ENCODE measurements around the gene SPATA4. TPM values are rescaled to one million over a fixed set of nuclear protein-coding genes. Genes with fewer than 3 reads are reported as not detected.
"Not testable (repeated sequence)": the region's sequence is repeated elsewhere in the genome, so short reads cannot be mapped to it uniquely, and the experiment has no call there.

Gene SPATA4
- total RNA-seq, 1 donor from 2014 or later, result 0.75 TPM

- Mint-ChIP-seq H3K36me3 (no peaks in the 10 kb centered on the region), H3K9me3 (peaks cover 6% of the 10 kb centered on the region), H3K4me1 (ENCODE audit: unreplicated experiment) (no peaks in the 10 kb centered on the region), H3K4me3 (no peak overlapping the region), H3K27me3 (no peaks in the 10 kb centered on the region), H3K27ac (no peak overlapping the region)
- no peak for TF ChIP-seq CTCF (conservative IDR thresholded peaks at IDR 0.05)
- DNase-seq (ENCODE audit: extremely low spot score, unreplicated experiment), result no peak
These were observed 22.1 kb upstream of the SPATA4 start for GRCh38 chr4:176217510-176217909.

GRCh38 chr4:176212351-176212750 lies 17.0 kb upstream of the SPATA4 start:
- H3K27ac Mint-ChIP-seq, result not testable (repeated sequence)

GRCh38 chr4:176210579-176211296 lies 15.4 kb upstream of the SPATA4 start:
- H3K27ac Mint-ChIP-seq, result no peak overlapping the region
- no peak for DNase-seq (ENCODE audit: extremely low spot score, unreplicated experiment)
- peaks cover under 1% of the 10 kb centered on the region for H3K4me1 Mint-ChIP-seq (ENCODE audit: unreplicated experiment)
- no peak for TF ChIP-seq CTCF (conservative IDR thresholded peaks at IDR 0.05)
- peaks cover 9% of the 10 kb centered on the region for H3K9me3 Mint-ChIP-seq
- H3K27me3 Mint-ChIP-seq, result peaks cover 4% of the 10 kb centered on the region
- H3K4me3 Mint-ChIP-seq, result no peak overlapping the region
- H3K36me3 Mint-ChIP-seq, result no peaks in the 10 kb centered on the region

More at GRCh38 chr4:176212351-176212750, 17.0 kb upstream of the SPATA4 start:
- H3K36me3 Mint-ChIP-seq; H3K4me1 Mint-ChIP-seq (ENCODE audit: unreplicated experiment); H3K27me3 Mint-ChIP-seq; DNase-seq (ENCODE audit: extremely low spot score, unreplicated experiment); H3K4me3 Mint-ChIP-seq; H3K9me3 Mint-ChIP-seq: not testable (repeated sequence)

- no peak overlapping the region for H3K4me3 Mint-ChIP-seq
- H3K36me3 Mint-ChIP-seq, result no peaks in the 10 kb centered on the region
- H3K4me1 Mint-ChIP-seq (ENCODE audit: unreplicated experiment), result peaks cover 7% of the 10 kb centered on the region
- TF ChIP-seq CTCF (conservative IDR thresholded peaks at IDR 0.05), result no peak
- no peak for DNase-seq (ENCODE audit: extremely low spot score, unreplicated experiment)
- no peak overlapping the region for H3K27ac Mint-ChIP-seq
- peaks cover 7% of the 10 kb centered on the region for H3K27me3 Mint-ChIP-seq
- H3K9me3 Mint-ChIP-seq, result peaks cover 9% of the 10 kb centered on the region
These were observed 14.7 kb upstream of the SPATA4 start for GRCh38 chr4:176210101-176210500.

GRCh38 chr4:176209535-176209934 lies 14.2 kb upstream of the SPATA4 start:
- H3K4me3 Mint-ChIP-seq, result no peak overlapping the region
- DNase-seq (ENCODE audit: extremely low spot score, unreplicated experiment), result no peak
- peaks cover 9% of the 10 kb centered on the region for H3K9me3 Mint-ChIP-seq
- peaks cover 8% of the 10 kb centered on the region for H3K4me1 Mint-ChIP-seq (ENCODE audit: unreplicated experiment)
- H3K27me3 Mint-ChIP-seq, result peaks cover 7% of the 10 kb centered on the region
- no peak for TF ChIP-seq CTCF (conservative IDR thresholded peaks at IDR 0.05)
- H3K36me3 Mint-ChIP-seq, result no peaks in the 10 kb centered on the region
- H3K27ac Mint-ChIP-seq, result no peak overlapping the region

GRCh38 chr4:176207839-176208238 lies 12.5 kb upstream of the SPATA4 start:
- Mint-ChIP-seq H3K36me3 (no peaks in the 10 kb centered on the region), H3K27ac (no peak overlapping the region), H3K4me1 (ENCODE audit: unreplicated experiment) (peaks cover 8% of the 10 kb centered on the region), H3K9me3 (peaks cover 9% of the 10 kb centered on the region), H3K27me3 (peaks cover 7% of the 10 kb centered on the region), H3K4me3 (no peak overlapping the region)
- TF ChIP-seq CTCF (conservative IDR thresholded peaks at IDR 0.05), result no peak
- no peak for DNase-seq (ENCODE audit: extremely low spot score, unreplicated experiment)

Measured in type B pancreatic cell (in vitro differentiated cells).